GM21515 (cell line): Measurements from ENCODE around the gene TBX2.
"Not testable (repeated sequence)": the region's sequence is repeated elsewhere in the genome, so short reads cannot be mapped to it uniquely, and the experiment has no call there.

Experiments
- ATAC-seq: cut with Tn5 transposase; IDR thresholded peaks from one replicate; pipeline ENCODE4 v1.9.1; 2021; ENCODE audit not compliant: unreplicated experiment

The TBX2 gene

DNA sequence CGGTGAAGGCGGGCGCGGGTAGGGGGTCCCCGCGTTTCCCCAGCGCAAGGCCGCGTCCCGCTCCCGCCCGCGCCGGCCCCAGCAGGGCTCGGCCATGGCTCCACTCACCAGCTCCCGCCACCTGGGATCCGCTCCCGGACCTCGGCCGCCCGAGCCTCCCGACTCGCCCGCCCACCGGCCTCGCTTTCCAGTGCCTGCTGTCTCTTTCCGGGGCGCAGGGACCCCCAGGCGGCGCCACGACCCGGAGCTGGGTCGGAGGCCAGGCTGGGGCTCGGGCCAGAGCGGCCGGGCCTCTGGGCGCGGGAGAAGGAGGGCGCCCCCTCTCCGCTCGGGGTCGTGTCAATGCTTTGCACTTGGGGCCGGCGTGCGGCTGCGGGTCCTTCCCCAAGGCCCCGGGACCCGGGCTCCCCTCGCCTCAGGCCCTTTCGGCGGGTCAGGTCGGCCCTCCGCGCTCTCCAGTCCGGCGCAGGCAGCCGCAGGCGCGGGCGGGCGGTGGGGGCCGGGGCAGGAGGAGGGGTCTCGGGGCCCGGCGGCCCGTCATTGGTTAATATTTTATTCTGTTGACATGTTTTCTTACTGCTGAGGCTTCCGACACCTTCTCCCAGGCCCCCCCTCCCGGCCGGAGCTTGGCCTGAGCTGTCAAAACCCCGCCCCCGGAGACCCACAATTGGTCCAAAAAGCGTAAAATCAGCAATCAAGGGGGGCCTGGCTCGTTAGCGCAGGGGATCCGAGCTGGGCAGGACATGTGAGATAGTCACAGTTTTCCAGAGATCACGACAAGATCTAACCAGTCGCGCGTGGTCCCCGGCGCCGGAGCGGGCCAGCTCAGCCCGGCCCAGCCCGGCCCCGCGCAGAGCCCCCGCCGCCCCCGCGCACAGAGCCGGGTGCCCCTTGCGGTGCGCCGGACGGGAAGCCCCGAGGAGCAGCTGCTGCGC, at the start of gene TBX2:
TSS of gene TBX2 (plus strand) at position 713 of the 935 bp plus-strand sequence. CDS start 334 bp downstream, outside the sequence.
- ATAC-seq: no peak

DNA sequence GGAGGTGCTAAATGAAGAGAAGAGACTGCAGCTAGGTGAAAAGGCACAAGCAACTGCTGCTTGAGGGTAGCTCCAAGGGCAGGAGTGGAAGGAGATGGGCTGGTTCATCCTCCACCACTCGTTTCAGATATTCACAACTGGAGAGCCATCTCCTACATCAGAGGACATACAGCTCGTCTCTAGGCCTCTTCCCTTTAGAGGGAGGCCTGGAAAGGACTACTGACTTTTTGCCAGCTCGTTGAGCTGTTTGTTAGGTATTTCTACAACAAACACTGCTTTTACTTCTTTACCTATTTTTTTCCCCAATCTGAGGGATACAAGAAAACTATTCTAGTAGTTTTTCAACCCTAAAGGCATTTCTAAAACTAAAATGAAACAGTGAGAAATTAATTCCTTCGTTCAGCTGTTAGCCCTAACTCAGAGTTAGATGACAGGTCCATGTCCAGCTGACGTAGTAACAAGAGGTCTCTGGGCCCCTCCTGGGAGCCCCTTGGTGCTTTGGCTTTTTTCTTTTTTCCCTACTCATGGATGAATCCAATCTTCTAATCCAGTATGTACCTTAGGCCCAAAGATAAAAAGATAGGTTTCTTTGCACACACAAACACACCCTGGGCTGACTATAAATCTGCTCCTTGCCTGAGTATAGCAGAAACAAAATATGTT, 47.8 kb upstream of the TBX2 start:
- ATAC-seq: no peak

- no peak for ATAC-seq
These were observed 47.3 kb upstream of the TBX2 start for GRCh38 chr17:61352408-61352770.

DNA sequence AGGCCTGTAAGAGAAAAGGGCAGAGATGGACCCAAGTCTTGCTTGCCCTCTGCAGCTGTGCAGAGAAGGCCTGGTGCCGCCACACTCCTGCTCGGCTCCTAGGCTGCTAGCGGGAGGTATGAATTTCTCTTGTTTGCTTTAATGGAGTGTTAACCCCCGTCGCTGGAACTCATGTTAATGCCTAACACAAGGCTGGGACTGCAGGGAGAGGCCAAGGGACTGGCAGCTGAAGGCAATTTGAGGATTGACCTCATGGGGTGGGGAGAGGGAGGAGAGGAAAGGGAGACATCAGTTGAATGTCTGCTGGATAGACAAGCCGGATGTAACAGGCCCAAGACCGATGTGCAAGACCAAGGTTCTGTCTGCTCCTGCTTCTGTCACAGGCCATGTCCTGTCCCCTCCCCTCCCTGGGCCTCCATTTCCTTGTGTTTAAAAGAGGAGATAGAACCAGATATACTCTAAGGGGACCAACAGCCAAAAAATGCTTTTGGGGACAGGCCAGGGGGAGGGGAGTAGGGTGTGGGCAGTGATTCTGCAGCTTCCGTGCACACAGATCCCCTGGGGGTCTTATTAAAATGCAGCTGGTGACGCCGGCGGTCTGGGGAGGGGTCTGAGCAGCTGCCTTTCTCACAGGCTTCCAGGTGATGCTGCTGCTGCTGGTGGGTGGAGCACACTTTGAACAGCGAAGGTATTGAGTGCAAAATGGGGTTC, 46.7 kb upstream of the TBX2 start:
- ATAC-seq: no peak

- ATAC-seq: no peak
These were observed 46.0 kb upstream of the TBX2 start for GRCh38 chr17:61353615-61354014.

DNA sequence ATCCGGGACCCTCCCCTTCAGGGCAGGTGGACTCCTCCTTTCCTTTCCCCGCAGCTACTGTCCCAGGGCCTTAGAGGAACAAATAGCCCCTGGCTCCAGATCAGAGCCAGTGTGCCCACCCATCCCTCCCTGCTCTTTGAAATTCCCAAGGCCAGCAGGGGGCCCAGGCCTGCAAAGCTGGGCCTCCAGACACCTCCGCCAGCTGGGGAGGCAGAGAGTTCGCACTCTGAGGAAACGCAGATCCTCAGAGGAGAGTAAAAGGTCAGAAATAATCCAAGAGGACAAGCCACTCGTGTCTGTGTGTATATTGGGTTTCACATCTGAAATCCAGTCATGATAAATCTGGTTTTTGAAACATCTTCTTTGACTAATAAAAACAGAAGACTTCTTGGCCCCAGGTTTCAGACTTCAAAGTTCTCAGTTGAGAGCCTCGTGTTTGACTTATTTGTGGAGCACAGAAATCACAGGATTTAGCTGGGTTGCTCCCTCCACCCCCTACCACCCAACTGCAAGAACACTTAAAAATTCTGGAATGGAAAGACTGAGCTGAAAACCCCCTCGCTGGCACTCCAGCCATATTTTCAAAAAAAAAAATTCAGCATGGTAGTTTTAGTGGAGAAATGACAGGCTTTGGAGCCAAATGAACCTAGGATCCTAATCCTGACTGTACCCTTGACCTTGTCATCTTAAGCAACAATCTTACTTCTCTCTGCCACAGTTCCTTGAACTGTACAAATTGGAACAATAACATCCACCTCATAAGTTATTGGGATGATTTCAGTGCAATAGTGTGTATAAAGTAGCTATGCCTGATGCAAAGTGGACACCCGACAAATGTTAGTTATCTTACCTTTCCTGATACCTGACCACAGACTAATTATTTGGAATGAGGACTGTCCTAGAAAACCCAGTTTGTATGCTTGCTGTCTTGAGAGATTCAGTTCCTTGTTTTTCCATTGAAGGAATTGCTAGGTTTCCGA, 44.5 kb upstream of the TBX2 start:
- no peak for ATAC-seq

DNA sequence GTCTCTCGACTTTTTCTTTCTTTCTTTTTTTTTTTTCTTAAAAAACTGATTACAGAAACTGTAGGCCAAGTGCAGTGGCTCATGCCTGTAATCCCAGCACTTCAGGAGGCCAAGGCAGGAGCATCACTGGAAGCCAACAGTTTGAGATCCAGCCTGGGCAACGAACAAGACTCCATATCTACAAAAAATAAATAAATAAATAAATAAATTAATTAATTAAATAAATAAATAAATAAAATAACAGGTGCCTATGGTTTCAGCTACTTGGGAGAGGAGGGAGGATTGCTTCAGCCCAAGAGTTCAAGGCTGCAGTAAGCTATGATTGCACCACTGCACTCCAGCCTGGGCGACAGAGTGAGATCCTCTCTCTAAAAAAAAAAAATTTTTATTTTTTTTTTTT, 42.6 kb upstream of the TBX2 start:
- ATAC-seq: not testable (repeated sequence)

- ATAC-seq: not testable (repeated sequence)
These were observed 40.1 kb upstream of the TBX2 start for GRCh38 chr17:61359513-61359912.

DNA sequence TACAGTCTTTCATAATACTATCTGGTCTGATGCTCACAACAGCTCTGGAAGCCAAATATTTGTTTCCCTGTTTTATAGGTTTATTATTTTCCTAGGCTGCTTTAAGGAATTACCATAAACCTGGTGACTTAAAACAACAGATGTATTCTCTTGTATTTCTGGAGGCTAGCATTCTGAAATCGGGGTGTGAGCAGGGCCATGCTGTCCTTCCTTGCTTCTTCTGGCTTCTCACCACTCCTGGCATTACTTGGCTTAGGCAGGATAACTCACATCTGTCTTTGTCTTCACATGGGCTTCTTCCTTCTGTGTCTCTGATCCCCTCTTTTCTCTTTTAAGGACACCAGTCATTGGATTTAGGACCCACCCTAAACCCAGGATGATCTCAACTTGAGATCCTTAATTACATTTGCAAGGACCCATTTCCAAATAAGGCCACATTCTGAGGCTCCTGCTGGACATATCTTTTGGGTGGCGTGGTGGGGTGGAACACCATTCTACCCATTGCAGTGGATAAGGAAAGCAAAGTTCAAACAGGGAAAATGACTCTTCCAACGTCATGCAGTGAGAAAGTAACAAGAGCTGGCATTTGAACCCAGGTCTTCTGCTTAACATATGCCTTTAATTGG, 39.2 kb upstream of the TBX2 start:
- ATAC-seq: no peak

- ATAC-seq: no peak
These were observed 38.6 kb upstream of the TBX2 start for GRCh38 chr17:61361084-61361483.

DNA sequence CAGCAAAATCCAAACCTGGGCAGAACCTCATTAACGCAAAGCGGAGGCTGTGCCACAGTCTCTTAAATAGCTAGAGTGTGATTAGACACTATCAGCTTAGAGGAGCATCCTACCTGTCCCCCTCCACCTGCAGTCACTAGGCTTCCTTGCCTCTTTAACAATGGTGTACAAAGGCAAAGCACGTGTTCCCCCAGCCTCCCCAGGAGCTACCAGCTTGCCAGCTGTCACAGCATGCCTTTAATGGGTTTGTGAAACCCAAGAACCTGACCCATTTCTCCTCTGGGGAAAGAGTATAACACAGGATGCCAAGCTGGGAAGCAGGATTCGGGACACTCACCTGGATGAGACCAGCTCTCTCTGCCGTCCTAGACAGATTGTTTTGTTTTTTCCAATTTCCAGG, 37.2 kb upstream of the TBX2 start:
- no peak for ATAC-seq

DNA sequence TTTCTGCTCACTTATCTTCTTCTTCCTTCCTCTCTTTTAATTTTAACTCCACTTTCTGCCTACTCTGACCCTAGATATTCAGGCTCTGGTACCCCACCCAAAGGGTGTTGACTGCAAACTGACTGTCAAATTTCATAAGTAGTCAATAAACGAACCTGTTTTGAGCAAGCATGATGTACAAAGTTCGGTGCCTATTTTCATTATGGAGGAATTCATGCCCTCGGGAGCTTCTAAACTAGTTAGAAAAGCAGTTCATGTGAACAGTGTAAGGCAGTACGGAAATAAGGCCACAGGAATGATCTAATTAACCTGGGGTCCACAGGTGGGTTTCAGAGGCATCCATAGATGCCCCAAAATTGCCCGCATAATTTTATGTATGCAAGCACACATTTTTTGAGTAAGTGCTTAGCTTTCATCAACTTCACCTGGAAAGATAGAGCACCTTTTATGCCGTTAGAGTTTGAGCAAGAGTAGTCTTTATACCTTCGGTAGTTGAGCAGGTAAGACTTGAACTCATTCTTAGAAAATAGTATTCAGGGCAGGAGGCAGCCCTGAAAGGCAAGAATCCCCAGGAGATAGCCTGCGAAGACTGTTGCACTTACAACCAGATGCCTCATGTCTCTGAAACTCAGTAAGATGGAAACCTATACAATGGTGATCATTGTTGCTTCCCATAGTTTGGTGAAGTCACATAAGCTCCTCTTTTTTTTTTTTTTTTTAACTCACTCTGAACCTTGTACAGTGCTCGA, 36.6 kb upstream of the TBX2 start:
- no peak for ATAC-seq

DNA sequence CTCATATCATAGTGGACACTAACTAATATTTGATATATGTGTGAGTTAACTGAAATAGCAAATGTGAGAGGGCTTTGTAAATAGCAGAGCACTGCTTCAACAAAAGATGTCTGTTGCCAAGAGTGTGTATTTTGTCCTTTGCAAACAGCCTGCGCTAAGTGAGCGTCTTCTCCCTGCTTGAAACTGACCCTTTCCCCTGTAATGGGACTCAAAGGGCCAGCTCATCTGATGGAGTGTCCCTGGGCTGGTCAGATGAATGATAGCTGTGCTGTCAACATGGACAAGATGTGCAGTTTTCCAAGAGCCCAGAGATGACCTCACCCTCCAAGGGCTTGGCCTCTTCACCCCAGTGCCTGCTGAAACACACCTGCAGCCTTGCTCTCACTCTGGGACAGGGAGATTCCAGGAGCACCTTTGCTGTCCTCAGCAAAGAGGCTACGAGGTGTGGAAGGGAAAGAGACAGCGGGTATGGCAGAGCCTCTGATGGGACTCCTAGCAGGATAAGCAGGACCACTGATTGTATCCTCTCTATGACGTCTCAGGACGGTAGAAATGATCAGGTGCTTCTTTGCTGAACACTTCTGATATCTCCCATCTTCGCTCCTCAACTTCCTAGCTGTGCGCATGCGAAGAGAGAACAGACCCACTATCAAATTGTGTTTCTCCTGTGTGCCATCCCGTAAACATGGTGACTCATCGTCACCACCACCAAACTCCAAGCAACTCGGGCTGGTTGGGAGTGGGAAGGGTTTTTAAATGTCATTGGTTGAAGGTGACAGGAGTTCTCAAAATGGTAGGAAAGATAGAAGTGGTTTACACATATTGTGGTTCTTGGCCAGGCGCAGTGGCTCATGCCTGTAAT, 35.8 kb upstream of the TBX2 start:
- ATAC-seq: no peak

GRCh38 chr17:61364463-61364846, 35.2 kb upstream of the TBX2 start:
- no peak for ATAC-seq

DNA sequence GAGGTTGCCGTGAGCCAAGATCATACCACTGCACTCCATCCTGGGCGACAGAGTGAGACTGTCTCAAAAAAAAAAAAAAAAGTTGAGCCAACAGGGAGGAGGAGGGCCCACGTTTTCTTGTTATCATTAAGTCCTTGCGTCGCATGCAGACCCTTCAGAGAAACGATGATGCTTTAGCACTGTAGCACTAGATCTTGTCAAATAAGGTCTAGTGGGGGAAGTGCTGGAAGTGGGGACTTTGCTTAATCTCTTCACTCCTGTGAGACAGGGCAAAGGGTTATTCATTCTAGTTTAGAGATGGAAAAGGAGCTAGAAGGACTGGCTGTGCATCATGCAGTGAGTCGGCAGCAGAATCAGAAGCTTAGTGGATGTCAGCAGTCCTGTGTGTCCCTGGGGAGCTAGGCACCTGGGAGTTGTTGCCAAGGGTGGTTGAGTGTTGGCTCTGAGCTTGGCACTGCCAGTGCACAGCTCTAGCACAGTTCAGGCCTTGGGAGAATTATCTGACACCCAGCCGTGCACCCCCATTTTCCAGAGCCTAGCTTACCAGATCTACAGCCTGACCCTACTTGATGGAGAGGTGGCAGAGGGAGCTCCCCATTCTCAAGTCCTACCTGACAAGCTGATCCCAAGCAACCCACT, 33.4 kb upstream of the TBX2 start:
- ATAC-seq: no peak

DNA sequence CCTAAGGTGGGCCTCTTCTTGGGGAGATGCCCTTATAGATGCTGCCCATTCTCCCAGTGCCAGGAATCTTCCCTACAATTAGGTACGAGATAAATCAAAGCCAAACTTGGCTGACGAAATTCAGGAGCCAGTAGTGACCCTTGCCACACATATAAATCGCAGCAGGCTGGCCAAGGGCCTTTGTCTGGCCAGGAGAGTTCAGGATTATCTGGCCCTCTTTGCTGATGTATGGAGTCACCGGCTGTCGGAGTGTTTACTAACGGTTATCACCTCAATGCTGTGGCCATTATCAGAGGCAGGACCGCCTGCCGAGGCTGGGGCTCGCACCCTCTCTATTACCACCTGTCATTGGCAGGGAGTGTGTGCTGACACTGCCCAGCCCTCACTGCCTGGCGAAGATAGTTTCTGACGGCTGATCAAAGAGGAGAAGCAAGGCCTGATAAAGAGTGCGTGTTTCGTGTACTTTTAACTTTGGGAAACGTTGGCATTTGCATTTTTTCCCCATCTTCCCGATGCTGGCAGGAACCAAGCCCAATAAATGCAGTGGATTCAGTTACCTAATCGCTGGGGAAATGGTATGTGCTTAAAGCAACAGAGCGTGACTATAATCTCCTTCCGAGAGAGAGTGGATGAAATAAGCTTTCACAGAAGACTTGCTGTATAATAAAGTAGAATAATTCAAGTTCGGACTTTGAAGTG, 32.8 kb upstream of the TBX2 start:
- ATAC-seq: no peak

DNA sequence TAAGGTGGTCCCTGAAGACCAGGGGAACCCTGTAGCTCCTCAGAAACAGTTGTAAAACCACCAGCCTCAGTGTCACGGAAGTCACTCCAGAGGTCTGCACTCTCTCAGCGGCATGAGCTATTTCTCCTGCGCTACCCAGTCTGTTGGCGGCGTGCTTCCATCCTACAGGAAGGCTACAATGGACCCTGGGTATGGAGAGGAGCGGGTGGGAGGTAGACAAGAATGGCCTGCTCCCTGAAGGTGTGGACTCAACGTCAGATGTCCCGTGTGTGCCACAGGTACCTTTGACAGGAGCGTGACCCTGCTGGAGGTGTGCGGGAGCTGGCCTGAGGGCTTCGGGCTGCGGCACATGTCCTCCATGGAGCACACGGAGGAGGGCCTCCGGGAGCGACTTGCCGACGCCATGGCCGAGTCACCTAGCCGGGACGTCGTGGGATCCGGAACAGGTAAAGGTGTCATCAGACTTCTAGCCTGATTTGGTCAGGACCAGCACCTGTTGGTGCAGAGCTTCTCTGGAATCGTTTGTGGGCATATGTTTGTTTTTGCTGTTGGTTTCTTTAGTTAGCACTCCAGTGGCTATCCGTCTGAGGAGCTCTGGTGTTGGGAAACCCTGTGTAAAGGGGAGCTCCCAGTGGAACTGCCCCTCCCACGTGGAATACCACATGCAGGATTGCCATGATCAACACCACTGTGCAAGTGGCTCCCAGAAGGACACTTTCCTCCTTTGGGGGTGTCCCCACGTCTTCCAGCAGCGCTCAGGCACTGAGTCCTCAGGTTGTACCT, 31.4 kb upstream of the TBX2 start:
- no peak for ATAC-seq
